Measurements from ENCODE around the gene ANXA2.

Gene ANXA2

GRCh38 chr15:60395276-60396011 lies 2.3 kb downstream of the ANXA2 start:
- no peak overlapping the region for H3K4me3 ChIP-seq (ENCODE audit: low read depth, low read length)
- no peak for TF ChIP-seq CTCF (IDR thresholded peaks at IDR 0.05; ENCODE audit: insufficient read depth, low read depth, low read length, missing control alignments)

GRCh38 chr15:60394689-60395097 lies 3.1 kb downstream of the ANXA2 start:
- no peak for TF ChIP-seq CTCF (IDR thresholded peaks at IDR 0.05; ENCODE audit: insufficient read depth, low read depth, low read length, missing control alignments)
- no peak overlapping the region for H3K4me3 ChIP-seq (ENCODE audit: low read depth, low read length)
- DNase-seq (ENCODE audit: low read depth), result no peak

More at GRCh38 chr15:60395276-60396011, 2.3 kb downstream of the ANXA2 start:
- no peak for DNase-seq (ENCODE audit: low read depth)

- no peak for DNase-seq (ENCODE audit: low read depth)
- no peak overlapping the region for H3K4me3 ChIP-seq (ENCODE audit: low read depth, low read length)
- TF ChIP-seq CTCF (IDR thresholded peaks at IDR 0.05; ENCODE audit: insufficient read depth, low read depth, low read length, missing control alignments), result no peak
These were observed 4.6 kb downstream of the ANXA2 start for GRCh38 chr15:60392986-60393790.

GRCh38 chr15:60392601-60392985 lies 5.2 kb downstream of the ANXA2 start:
- DNase-seq (ENCODE audit: low read depth), result peak; percentile 54
- no peak overlapping the region for H3K4me3 ChIP-seq (ENCODE audit: low read depth, low read length)
- no peak for TF ChIP-seq CTCF (IDR thresholded peaks at IDR 0.05; ENCODE audit: insufficient read depth, low read depth, low read length, missing control alignments)

GRCh38 chr15:60391722-60392315 lies 6.0 kb downstream of the ANXA2 start:
- TF ChIP-seq CTCF (IDR thresholded peaks at IDR 0.05; ENCODE audit: insufficient read depth, low read depth, low read length, missing control alignments), result no peak
- DNase-seq (ENCODE audit: low read depth), result no peak
- no peak overlapping the region for H3K4me3 ChIP-seq (ENCODE audit: low read depth, low read length)

- TF ChIP-seq CTCF (IDR thresholded peaks at IDR 0.05; ENCODE audit: insufficient read depth, low read depth, low read length, missing control alignments), result no peak
- DNase-seq (ENCODE audit: low read depth), result no peak
- H3K4me3 ChIP-seq (ENCODE audit: low read depth, low read length), result no peak overlapping the region
These were observed 6.8 kb downstream of the ANXA2 start for GRCh38 chr15:60390871-60391501.
